IPS-18a (cell line): ENCODE results near the gene KIF4A.

Experiments
- H3K27ac ChIP-seq: one replicate; pipeline ENCODE4 v1.5.1; 2013; ENCODE audit warnings: low read length
- H3K27me3 ChIP-seq: one replicate; pipeline ENCODE4 v1.6.1; 2013; ENCODE audit warnings: mild to moderate bottlenecking, low read length; ENCODE audit not compliant: control insufficient read depth, insufficient read depth
- H3K36me3 ChIP-seq: one replicate; pipeline ENCODE4 v1.6.1; 2013; ENCODE audit warnings: low read depth, low read length; ENCODE audit not compliant: control insufficient read depth
- H3K4me1 ChIP-seq: one replicate; pipeline ENCODE4 v1.6.1; 2013; ENCODE audit warnings: low read depth, low read length; ENCODE audit not compliant: control insufficient read depth
- H3K4me3 ChIP-seq: one replicate; pipeline ENCODE4 v1.5.1; 2013; ENCODE audit warnings: low read length
- H3K9ac ChIP-seq: one replicate; pipeline ENCODE4 v1.6.1; 2013; ENCODE audit warnings: mild to moderate bottlenecking, low read length, moderate library complexity
- H3K9me3 ChIP-seq: one replicate; pipeline ENCODE4 v1.6.1; 2013; ENCODE audit warnings: low read depth, low read length; ENCODE audit not compliant: control insufficient read depth

KIF4A gene

DNA sequence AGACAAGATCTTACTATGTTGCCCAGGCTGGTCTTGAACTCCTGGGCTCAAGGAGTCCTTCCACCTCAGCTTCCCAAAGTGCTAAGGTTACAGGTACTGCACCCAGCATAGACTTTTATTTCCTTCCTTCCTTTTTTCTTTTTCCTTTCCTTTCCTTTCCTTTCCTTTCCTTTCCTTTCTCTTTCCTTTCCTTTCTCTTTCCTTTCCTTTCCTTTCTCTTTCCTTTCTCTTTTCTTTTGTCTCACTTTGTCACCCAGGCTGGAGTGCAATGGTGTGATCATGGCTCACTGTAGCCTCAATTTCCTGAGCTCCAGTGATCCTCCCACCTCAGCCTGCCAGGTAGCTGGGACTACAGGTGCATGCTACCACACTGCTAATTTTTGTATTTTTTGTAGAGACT is 174.1 kb downstream of the KIF4A start:
- no peaks in the 10 kb centered on the region for H3K27me3 ChIP-seq
- H3K4me1 ChIP-seq, result no peaks in the 10 kb centered on the region
- H3K27ac ChIP-seq, result no peak overlapping the region
- no peak overlapping the region for H3K9ac ChIP-seq
- H3K36me3 ChIP-seq, result peaks cover 10% of the 10 kb centered on the region
- H3K9me3 ChIP-seq, result no peaks in the 10 kb centered on the region
- no peak overlapping the region for H3K4me3 ChIP-seq

DNA sequence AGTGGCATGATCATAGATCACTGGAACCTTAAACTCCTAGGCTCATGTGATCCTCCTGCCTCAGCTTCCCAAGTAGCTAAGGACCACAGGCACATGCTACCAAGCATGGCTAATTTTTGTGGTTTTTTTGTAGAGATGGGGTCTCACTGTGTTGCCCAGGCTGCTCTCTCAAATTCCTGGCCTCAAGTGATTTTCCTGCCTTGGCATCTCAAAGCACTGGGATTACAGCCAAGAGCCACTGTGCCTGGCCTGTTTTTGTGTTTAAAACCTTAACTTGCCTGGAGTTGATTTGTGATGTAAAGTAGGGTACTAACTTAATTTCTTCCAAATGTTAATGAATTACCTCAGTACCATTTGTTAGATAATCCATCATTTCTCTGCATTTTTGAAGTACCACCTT is 177.1 kb downstream of the KIF4A start:
- Histone ChIP-seq H3K9me3 (no peaks in the 10 kb centered on the region), H3K36me3 (no peaks in the 10 kb centered on the region), H3K27me3 (no peaks in the 10 kb centered on the region), H3K27ac (no peak overlapping the region), H3K9ac (no peak overlapping the region), H3K4me1 (no peaks in the 10 kb centered on the region), H3K4me3 (no peak overlapping the region)

DNA sequence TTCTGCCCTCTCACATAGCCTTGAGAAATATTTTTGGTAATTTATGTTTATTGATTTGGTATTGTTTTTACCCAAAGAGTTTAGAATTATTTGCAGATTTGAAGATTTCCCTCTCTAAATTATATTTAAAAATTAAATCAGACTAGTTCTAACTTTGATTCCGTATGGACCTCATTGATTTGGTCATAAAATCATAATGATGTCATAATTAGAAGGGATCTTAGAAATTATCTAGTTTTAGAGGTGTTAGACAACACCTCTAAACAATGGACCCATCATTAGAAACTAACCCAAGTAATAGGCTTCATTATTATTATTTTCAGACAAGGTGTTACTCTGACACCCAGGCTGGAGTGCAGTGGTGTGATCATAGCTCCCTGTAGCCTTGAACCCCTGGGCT is 178.8 kb downstream of the KIF4A start:
- no peaks in the 10 kb centered on the region for H3K27me3 ChIP-seq
- no peaks in the 10 kb centered on the region for H3K4me1 ChIP-seq
- H3K9me3 ChIP-seq, result peaks cover 9% of the 10 kb centered on the region
- H3K4me3 ChIP-seq, result no peak overlapping the region
- no peaks in the 10 kb centered on the region for H3K36me3 ChIP-seq
- no peak overlapping the region for H3K9ac ChIP-seq
- no peak overlapping the region for H3K27ac ChIP-seq
